Tibial artery (tissue), 4 donors: Measurements from ENCODE around the gene IMMP2L.
"Not testable (repeated sequence)": the region's sequence is repeated elsewhere in the genome, so short reads cannot be mapped to it uniquely, and the experiment has no call there.

ENCODE experiments used
- DNase-seq, 2 donors: peaks; one replicate each; pipeline ENCODE4 v3.0.0-alpha.2; 2019
- H3K27ac ChIP-seq, 2 donors: fragments of 200-600 bp; sonication (generic) in 1 of 2; 1 replicate in 1 of 2; 2 replicates in 1 of 2; pipeline ENCODE4 v1.5.1; 2018 to 2019; ENCODE audit warnings: mild to moderate bottlenecking in 1 of 2
- H3K27me3 ChIP-seq, 2 donors: fragments of 200-600 bp; sonication (generic) in 1 of 2; one replicate each; pipeline versions ENCODE4 v1.5.1 to v1.6.0; 2016 to 2019
- H3K36me3 ChIP-seq, 3 donors: fragments of 200-600 bp; sonication (generic) in 2 of 3; one replicate each; pipeline ENCODE4 v1.5.1; 2016 to 2019; ENCODE audit warnings: mild to moderate bottlenecking in 2 of 3
- H3K4me1 ChIP-seq, 4 donors: fragments of 200-600 bp; sonication (generic) in 2 of 4; 1 replicate in 3 of 4; 2 replicates in 1 of 4; pipeline ENCODE4 v1.5.1; 2016 to 2019
- H3K4me3 ChIP-seq, 2 donors: fragments of 200-600 bp; sonication (generic) in 1 of 2; 1 replicate in 1 of 2; 2 replicates in 1 of 2; pipeline ENCODE4 v1.5.1; 2018 to 2019; ENCODE audit warnings: mild to moderate bottlenecking in 2 of 2
- H3K9me3 ChIP-seq, 3 donors: fragments of 200-600 bp; sonication (generic) in 1 of 3; one replicate each; pipeline ENCODE4 v1.5.1; 2016 to 2019
- CTCF ChIP-seq, 2 experiments: fragments of 200-600 bp in 1 of 2; fragments of 450-650 bp in 1 of 2; IDR thresholded peaks; one replicate each; pipeline ENCODE4 v1.5.1; 2017 to 2019; ENCODE audit warnings: antibody characterized with exemption in 2 of 2, mild to moderate bottlenecking in 1 of 2, moderate library complexity in 1 of 2
- intact Hi-C: fragments of 100-400 bp; cut with DNase I; formaldehyde crosslinking; loops from one replicate; pipeline ENCODE4 v1.15.0; 2023; ENCODE audit warnings: low total_unique reads

IMMP2L gene

GRCh38 chr7:111561904-111562732 lies at the start of gene IMMP2L:
Gene IMMP2L, minus strand, starts transcription at chr7:111562492.
- intact Hi-C loops = no loop called here
- peak; percentile 8 to 41 for TF ChIP-seq CTCF (IDR thresholded peaks at IDR 0.05)
- Histone ChIP-seq H3K4me3 (peak within 1 kb of the TSS; percentile 74 to 84), H3K27ac (peak within 1 kb of the TSS; percentile 89 to 94), H3K9me3 (no peaks in the 10 kb centered on the region), H3K4me1 (peaks cover 0 to 28% (median 6%) of the 10 kb centered on the region in 4 donors), H3K27me3 (no peaks in the 10 kb centered on the region), H3K36me3 (no peaks in the 10 kb centered on the region)
- DNase-seq = peak; percentile 82 to 93

GRCh38 chr7:111609483-111610254 lies 47.4 kb upstream of the IMMP2L start:
- H3K27ac ChIP-seq, intact Hi-C loops, H3K27me3 ChIP-seq, H3K4me3 ChIP-seq, H3K9me3 ChIP-seq, H3K36me3 ChIP-seq, H3K4me1 ChIP-seq, DNase-seq: not testable (repeated sequence)

- H3K9me3 ChIP-seq = no peaks in the 10 kb centered on the region
- no peaks in the 10 kb centered on the region for H3K4me1 ChIP-seq
- H3K36me3 ChIP-seq = no peaks in the 10 kb centered on the region
- H3K27me3 ChIP-seq = no peaks in the 10 kb centered on the region
- intact Hi-C loops = no loop called here
- no peak overlapping the region for H3K4me3 ChIP-seq
- H3K27ac ChIP-seq = no peak overlapping the region
- no peak for TF ChIP-seq CTCF (IDR thresholded peaks at IDR 0.05)
- no peak for DNase-seq
Observed at GRCh38 chr7:111607621-111608020, 45.3 kb upstream of the IMMP2L start.

- H3K9me3 ChIP-seq = no peaks in the 10 kb centered on the region
- H3K4me1 ChIP-seq = no peaks in the 10 kb centered on the region
- no peak for TF ChIP-seq CTCF (IDR thresholded peaks at IDR 0.05)
- H3K27me3 ChIP-seq = no peaks in the 10 kb centered on the region
- H3K36me3 ChIP-seq = no peaks in the 10 kb centered on the region
- no peak overlapping the region for H3K4me3 ChIP-seq
- intact Hi-C loops = no loop called here
- no peak for DNase-seq
- no peak overlapping the region for H3K27ac ChIP-seq
Observed at GRCh38 chr7:111605246-111605645, 43.0 kb upstream of the IMMP2L start.

GRCh38 chr7:111600091-111600490 lies 37.8 kb upstream of the IMMP2L start:
- Histone ChIP-seq H3K27ac (no peak overlapping the region), H3K9me3 (no peaks in the 10 kb centered on the region), H3K4me1 (no peaks in the 10 kb centered on the region), H3K36me3 (no peaks in the 10 kb centered on the region), H3K4me3 (no peak overlapping the region), H3K27me3 (no peaks in the 10 kb centered on the region)
- intact Hi-C loops = no loop called here
- DNase-seq = no peak
- no peak for TF ChIP-seq CTCF (IDR thresholded peaks at IDR 0.05)

- no peak for TF ChIP-seq CTCF (IDR thresholded peaks at IDR 0.05)
- intact Hi-C loops = no loop called here
- no peaks in the 10 kb centered on the region for H3K36me3 ChIP-seq
- DNase-seq = no peak
- H3K27ac ChIP-seq = no peak overlapping the region
- H3K9me3 ChIP-seq = no peaks in the 10 kb centered on the region
- H3K27me3 ChIP-seq = no peaks in the 10 kb centered on the region
- no peak overlapping the region for H3K4me3 ChIP-seq
- no peaks in the 10 kb centered on the region for H3K4me1 ChIP-seq
Observed at GRCh38 chr7:111595780-111596179, 33.5 kb upstream of the IMMP2L start.
